CD4-positive, alpha-beta T cell treated with Interleukin-17A for 1 hour (primary cell): ENCODE measurements around the gene SCLT1.

Experiments
- DNase-seq: peaks from one replicate; pipeline ENCODE4 v3.0.0-alpha.2; 2020

Gene SCLT1

GRCh38 chr4:128837198-128837597 lies 256.1 kb downstream of the SCLT1 start:
- DNase-seq, result no peak

DNA sequence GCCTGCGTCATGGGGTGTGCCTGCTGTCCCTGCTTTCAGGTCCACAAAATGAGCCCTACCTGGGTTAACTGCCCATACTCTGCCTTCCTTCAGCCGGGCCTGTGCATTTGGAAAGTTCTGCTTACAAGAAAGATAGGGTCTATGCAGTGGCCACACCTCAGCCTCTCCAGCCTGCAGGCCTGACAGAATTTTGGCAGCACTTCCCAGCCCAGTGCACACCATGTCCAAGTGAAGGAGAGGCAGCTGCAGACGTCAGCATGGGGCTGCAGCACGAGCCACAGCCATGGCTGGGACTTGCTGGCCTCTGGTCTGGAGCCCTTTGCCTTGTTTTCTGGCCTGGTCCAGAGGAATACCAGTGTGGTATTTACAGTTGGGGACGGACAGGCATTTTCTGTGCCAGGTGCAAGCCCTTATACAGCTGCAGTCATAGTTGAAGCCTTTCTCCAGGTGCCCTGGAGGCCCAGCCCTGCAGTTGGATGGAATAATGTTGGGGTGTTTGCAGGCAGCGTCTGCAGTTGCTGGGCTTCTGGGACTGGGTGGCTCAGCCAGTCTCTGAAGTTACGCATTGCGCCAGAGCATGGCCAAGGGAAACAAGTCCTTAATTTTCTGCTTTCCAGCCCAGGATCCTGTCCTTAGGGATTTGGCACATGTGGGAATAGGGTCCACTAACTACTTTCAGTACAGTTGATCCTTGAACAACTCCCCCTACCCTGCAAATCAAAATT lies 257.7 kb downstream of the SCLT1 start:
- no peak for DNase-seq
